ENCODE data around the gene RHOG.
"Not testable (repeated sequence)": the region's sequence is repeated elsewhere in the genome, so short reads cannot be mapped to it uniquely, and the experiment has no call there.

RHOG gene

GRCh38 chr11:3865388-3866193 is 24.8 kb upstream of the RHOG start:
- no peak overlapping the region for H2AFZ ChIP-seq (ENCODE audit: low read depth, low read length)
- H3K36me3 ChIP-seq (replicated peaks; ENCODE audit: low read depth, low read length): no peaks in the 10 kb centered on the region
- H3K27ac ChIP-seq (ENCODE audit: low read length): no peak overlapping the region
- H4K20me1 ChIP-seq (ENCODE audit: insufficient read depth, low read length): peaks cover 17% of the 10 kb centered on the region
- H3K4me1 ChIP-seq (ENCODE audit: low read length): peaks cover 19% of the 10 kb centered on the region
- H3K4me3 ChIP-seq (ENCODE audit: low read length): no peak overlapping the region
- H3K27me3 ChIP-seq (ENCODE audit: low read depth, low read length): no peaks in the 10 kb centered on the region
- H3K9me3 ChIP-seq (ENCODE audit: insufficient read depth, low read length): no peaks in the 10 kb centered on the region
- no peak for TF ChIP-seq CTCF (IDR thresholded peaks at IDR 0.05; ENCODE audit: low read depth, low read length)
- TF ChIP-seq EZH2phosphoT487 (IDR thresholded peaks at IDR 0.05; ENCODE audit: low read depth): no peak
- H3K79me2 ChIP-seq (ENCODE audit: low read length): peaks cover 58% of the 10 kb centered on the region
- no peak overlapping the region for H3K9ac ChIP-seq (ENCODE audit: low read length)
- H3K4me2 ChIP-seq (ENCODE audit: low read length): peak overlapping the region; percentile 27; the same call in 1 of the 2 replicates

GRCh38 chr11:3861683-3862082 is 20.9 kb upstream of the RHOG start:
- H4K20me1 ChIP-seq (ENCODE audit: insufficient read depth, low read length): peaks cover 7% of the 10 kb centered on the region
- no peaks in the 10 kb centered on the region for H3K9me3 ChIP-seq (ENCODE audit: insufficient read depth, low read length)
- no peak for TF ChIP-seq EZH2phosphoT487 (IDR thresholded peaks at IDR 0.05; ENCODE audit: low read depth)
- no peaks in the 10 kb centered on the region for H3K36me3 ChIP-seq (replicated peaks; ENCODE audit: low read depth, low read length)
- H2AFZ ChIP-seq (ENCODE audit: low read depth, low read length): no peak overlapping the region
- no peak overlapping the region for H3K4me3 ChIP-seq (ENCODE audit: low read length)
- no peak overlapping the region for H3K27ac ChIP-seq (ENCODE audit: low read length)
- H3K79me2 ChIP-seq (ENCODE audit: low read length): peaks cover 72% of the 10 kb centered on the region
- H3K4me2 ChIP-seq (ENCODE audit: low read length): no peak overlapping the region
- no peaks in the 10 kb centered on the region for H3K27me3 ChIP-seq (ENCODE audit: low read depth, low read length)
- no peak overlapping the region for H3K9ac ChIP-seq (ENCODE audit: low read length)
- peaks cover 28% of the 10 kb centered on the region for H3K4me1 ChIP-seq (ENCODE audit: low read length)

- H3K27ac ChIP-seq (ENCODE audit: low read length); H3K27me3 ChIP-seq (ENCODE audit: low read depth, low read length); H3K4me3 ChIP-seq (ENCODE audit: low read length); H3K9ac ChIP-seq (ENCODE audit: low read length); H3K36me3 ChIP-seq (replicated peaks; ENCODE audit: low read depth, low read length); H3K4me2 ChIP-seq (ENCODE audit: low read length); H2AFZ ChIP-seq (ENCODE audit: low read depth, low read length); H3K9me3 ChIP-seq (ENCODE audit: insufficient read depth, low read length); H4K20me1 ChIP-seq (ENCODE audit: insufficient read depth, low read length): not testable (repeated sequence)
- Histone ChIP-seq H3K4me1 (ENCODE audit: low read length) (peaks cover 29% of the 10 kb centered on the region), H3K79me2 (ENCODE audit: low read length) (peaks cover 72% of the 10 kb centered on the region)
Measured at GRCh38 chr11:3860898-3861393, 20.2 kb upstream of the RHOG start.

GRCh38 chr11:3860375-3860774 is 19.6 kb upstream of the RHOG start:
- Histone ChIP-seq H4K20me1 (ENCODE audit: insufficient read depth, low read length) (peaks cover 3% of the 10 kb centered on the region), H3K79me2 (ENCODE audit: low read length) (peaks cover 70% of the 10 kb centered on the region), H3K27me3 (ENCODE audit: low read depth, low read length) (no peaks in the 10 kb centered on the region), H3K4me2 (ENCODE audit: low read length) (no peak overlapping the region), H3K9ac (ENCODE audit: low read length) (no peak overlapping the region), H3K27ac (ENCODE audit: low read length) (no peak overlapping the region), H3K36me3 (replicated peaks; ENCODE audit: low read depth, low read length) (no peaks in the 10 kb centered on the region), H2AFZ (ENCODE audit: low read depth, low read length) (no peak overlapping the region), H3K9me3 (ENCODE audit: insufficient read depth, low read length) (no peaks in the 10 kb centered on the region), H3K4me3 (ENCODE audit: low read length) (no peak overlapping the region), H3K4me1 (ENCODE audit: low read length) (peaks cover 23% of the 10 kb centered on the region)
- TF ChIP-seq EZH2phosphoT487 (IDR thresholded peaks at IDR 0.05; ENCODE audit: low read depth) (no peak), CTCF (IDR thresholded peaks at IDR 0.05; ENCODE audit: low read depth, low read length) (no peak)

- Histone ChIP-seq H3K79me2 (ENCODE audit: low read length) (peaks cover 60% of the 10 kb centered on the region), H3K4me3 (ENCODE audit: low read length) (no peak overlapping the region), H3K4me2 (ENCODE audit: low read length) (peak overlapping the region; percentile 8; the same call in 1 of the 2 replicates), H3K27ac (ENCODE audit: low read length) (no peak overlapping the region), H3K4me1 (ENCODE audit: low read length) (peaks cover 26% of the 10 kb centered on the region), H3K27me3 (ENCODE audit: low read depth, low read length) (no peaks in the 10 kb centered on the region), H3K9ac (ENCODE audit: low read length) (no peak overlapping the region), H4K20me1 (ENCODE audit: insufficient read depth, low read length) (no peaks in the 10 kb centered on the region), H2AFZ (ENCODE audit: low read depth, low read length) (no peak overlapping the region), H3K36me3 (replicated peaks; ENCODE audit: low read depth, low read length) (no peaks in the 10 kb centered on the region), H3K9me3 (ENCODE audit: insufficient read depth, low read length) (no peaks in the 10 kb centered on the region)
- TF ChIP-seq CTCF (IDR thresholded peaks at IDR 0.05; ENCODE audit: low read depth, low read length): no peak
Measured at GRCh38 chr11:3859373-3859881, 18.7 kb upstream of the RHOG start.
